ENCODE results near the gene MTERF4. TPM values are rescaled to one million over a fixed set of nuclear protein-coding genes. Genes with fewer than 3 reads are reported as not detected.
A peak's percentile ranks its signal among the peaks of the same experiment; 100 is the strongest.

The MTERF4 gene
- total and polyA plus RNA-seq, 4 donors = 24.4 to 38.4 (median 31.4) TPM

DNA sequence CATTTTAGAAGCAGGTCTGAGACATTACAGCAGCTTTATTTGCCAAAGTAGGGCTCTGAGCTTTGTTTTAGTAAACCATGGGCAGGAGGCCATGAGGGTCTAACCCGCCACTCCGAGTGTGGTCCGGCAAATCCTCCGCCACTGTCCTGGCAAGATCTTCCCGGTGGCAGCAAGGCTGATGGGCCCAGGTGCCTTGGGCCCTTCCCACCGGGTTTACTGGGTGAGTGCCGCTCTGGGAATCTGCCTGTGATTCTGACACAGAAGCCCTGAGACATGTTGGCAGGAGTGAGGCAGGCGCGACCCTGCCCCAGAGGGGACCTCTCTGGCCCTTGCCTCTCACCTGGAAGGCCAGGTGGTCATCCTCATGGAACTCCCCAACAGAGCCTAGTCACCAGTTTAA is 29.9 kb downstream of the MTERF4 start:
- H3K27ac ChIP-seq (ENCODE audit: low read depth in 1 of 2, low read length in 2 of 2) = no peak overlapping the region
- H3K9me3 ChIP-seq (ENCODE audit: control insufficient read depth, low read length) = no peaks in the 10 kb centered on the region
- H3K27me3 ChIP-seq (ENCODE audit: control insufficient read depth in 1 of 2, insufficient read depth in 2 of 2, low read length in 1 of 2) = no peaks in the 10 kb centered on the region
- 82 to 86% methylated on average over 9 of the region's 9 CpGs for WGBS, 2 donors
- H3K4me1 ChIP-seq (ENCODE audit: control insufficient read depth in 1 of 2, insufficient read depth in 2 of 2, low read length in 2 of 2) = no peaks in the 10 kb centered on the region
- H3K36me3 ChIP-seq (ENCODE audit: control insufficient read depth in 1 of 2, insufficient read depth in 2 of 2, low read length in 1 of 2) = peaks cover 3 to 8% of the 10 kb centered on the region in 2 donors
- H3K4me3 ChIP-seq (ENCODE audit: low read length in 2 of 2) = no peak overlapping the region
- DNase-seq (no peak), ATAC-seq (ENCODE audit: low FRiP score) (no peak)
- intact Hi-C loops (cut with DNase I) = no loop called here

DNA sequence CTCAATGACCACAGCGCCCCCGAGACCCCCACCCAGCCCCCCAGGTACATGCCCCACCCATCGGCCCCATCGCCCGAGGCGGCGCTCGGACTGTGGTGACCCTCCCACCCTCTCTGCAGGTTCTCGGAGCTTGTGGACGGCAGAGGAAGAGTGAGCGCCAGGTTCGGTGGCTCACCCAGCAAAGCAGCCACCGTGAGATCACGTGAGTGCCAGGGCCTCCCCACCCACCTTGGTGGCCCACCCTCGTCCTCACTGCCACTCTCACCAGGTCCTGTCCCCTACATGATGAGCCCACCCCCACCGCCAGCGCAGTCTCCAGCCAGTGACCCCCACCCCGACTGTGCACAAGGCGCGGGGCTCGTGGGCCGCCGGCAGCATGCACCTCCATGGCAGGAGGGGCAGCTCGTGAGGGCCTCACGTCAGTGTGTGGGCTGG is 30.4 kb downstream of the MTERF4 start:
- ATAC-seq (ENCODE audit: low FRiP score) (no peak), DNase-seq (no peak)
- intact Hi-C loops (cut with DNase I) = no loop called here
- WGBS, 2 donors = 83 to 89% methylated on average over 20 to 25 of the region's 25 CpGs
- Histone ChIP-seq H3K4me1 (ENCODE audit: control insufficient read depth in 1 of 2, insufficient read depth in 2 of 2, low read length in 2 of 2) (no peaks in the 10 kb centered on the region), H3K36me3 (ENCODE audit: control insufficient read depth in 1 of 2, insufficient read depth in 2 of 2, low read length in 1 of 2) (peaks cover 3 to 8% of the 10 kb centered on the region in 2 donors), H3K9me3 (ENCODE audit: control insufficient read depth, low read length) (no peaks in the 10 kb centered on the region), H3K27ac (ENCODE audit: low read depth in 1 of 2, low read length in 2 of 2) (no peak overlapping the region), H3K27me3 (ENCODE audit: control insufficient read depth in 1 of 2, insufficient read depth in 2 of 2, low read length in 1 of 2) (no peaks in the 10 kb centered on the region), H3K4me3 (ENCODE audit: low read length in 2 of 2) (no peak overlapping the region)

DNA sequence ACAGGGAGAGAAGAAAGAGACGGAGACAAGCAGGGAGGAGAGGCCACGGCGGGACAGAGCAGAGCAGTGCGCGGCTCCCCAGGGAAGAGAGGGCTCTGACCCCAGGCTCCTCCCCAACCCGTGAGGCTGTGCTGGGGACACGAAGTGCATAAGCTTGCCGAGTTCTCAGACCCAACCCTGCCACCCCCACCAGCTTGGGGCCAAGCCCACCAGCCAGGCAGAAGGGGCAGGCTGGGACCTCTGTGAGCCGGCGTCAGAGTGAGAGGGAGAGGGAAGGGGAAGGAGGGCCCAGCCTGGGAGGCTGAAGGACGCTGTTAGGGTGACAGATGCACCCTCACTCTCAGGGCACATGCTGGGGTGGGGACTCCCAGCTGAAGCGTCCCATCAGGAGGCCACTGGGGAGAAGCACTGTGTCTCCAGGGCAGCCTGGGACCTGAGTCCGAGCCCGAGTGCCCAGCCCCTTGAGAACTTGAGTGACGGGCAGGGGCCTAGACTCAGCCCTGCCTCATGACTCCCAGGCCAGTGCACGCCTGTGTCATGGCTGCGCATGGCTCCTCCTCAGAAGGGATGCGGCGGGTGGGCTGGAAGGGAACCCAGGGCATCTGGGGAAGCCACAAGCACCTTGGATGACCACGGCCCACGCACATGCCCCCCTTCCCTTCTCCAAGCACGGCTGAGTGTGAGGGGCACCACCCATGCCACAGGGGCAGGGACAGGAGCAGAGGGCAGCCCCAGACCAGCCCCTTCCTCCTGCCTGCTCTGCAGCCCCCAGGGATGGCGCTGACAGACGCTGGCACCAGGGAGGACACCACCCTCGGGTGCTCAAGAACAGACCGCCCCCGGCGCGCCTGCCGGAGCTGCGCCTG is 31.0 kb downstream of the MTERF4 start:
- no peak for DNase-seq

DNA sequence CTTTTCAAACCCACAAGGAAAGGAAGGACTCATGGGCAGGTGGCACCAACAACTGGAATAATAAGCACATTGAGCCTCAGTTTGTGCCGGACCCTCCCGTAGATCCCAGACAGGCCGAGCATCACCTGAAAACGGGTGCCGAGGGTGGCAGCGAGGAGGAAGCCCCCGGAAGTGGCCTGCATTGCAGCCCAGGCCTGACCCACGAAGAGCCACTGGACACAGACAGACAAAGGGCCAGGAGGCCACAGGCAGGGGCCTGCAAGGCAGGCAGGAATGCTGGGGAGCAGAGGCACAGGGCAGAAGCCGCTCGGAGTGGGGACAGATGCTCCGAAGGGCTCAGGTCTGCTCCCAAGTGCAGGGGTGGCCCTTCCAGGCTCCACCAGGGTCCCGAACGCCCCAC is 31.7 kb downstream of the MTERF4 start:
- H3K27ac ChIP-seq (ENCODE audit: low read depth in 1 of 2, low read length in 2 of 2) = no peak overlapping the region
- intact Hi-C loops (cut with DNase I) = no loop called here
- whole genome bisulfite sequencing, 2 donors = 90 to 93% methylated on average over 13 of the region's 13 CpGs
- H3K27me3 ChIP-seq (ENCODE audit: control insufficient read depth in 1 of 2, insufficient read depth in 2 of 2, low read length in 1 of 2) = no peaks in the 10 kb centered on the region
- no peak for ATAC-seq (ENCODE audit: low FRiP score)
- no peaks in the 10 kb centered on the region for H3K4me1 ChIP-seq (ENCODE audit: control insufficient read depth in 1 of 2, insufficient read depth in 2 of 2, low read length in 2 of 2)
- no peak overlapping the region for H3K4me3 ChIP-seq (ENCODE audit: low read length in 2 of 2)
- no peaks in the 10 kb centered on the region for H3K9me3 ChIP-seq (ENCODE audit: control insufficient read depth, low read length)
- no peak for DNase-seq
- H3K36me3 ChIP-seq (ENCODE audit: control insufficient read depth in 1 of 2, insufficient read depth in 2 of 2, low read length in 1 of 2) = peaks cover 3 to 8% of the 10 kb centered on the region in 2 donors

More for the DNA sequence above, 31.0 kb downstream of the MTERF4 start:
- H3K4me3 ChIP-seq (ENCODE audit: low read length in 2 of 2) = no peak overlapping the region
- H3K36me3 ChIP-seq (ENCODE audit: control insufficient read depth in 1 of 2, insufficient read depth in 2 of 2, low read length in 1 of 2) = peaks cover 3 to 8% of the 10 kb centered on the region in 2 donors
- no peak for ATAC-seq (ENCODE audit: low FRiP score)
- WGBS, 2 donors = 82 to 87% methylated on average over 25 to 31 of the region's 31 CpGs
- H3K9me3 ChIP-seq (ENCODE audit: control insufficient read depth, low read length) = no peaks in the 10 kb centered on the region
- no peaks in the 10 kb centered on the region for H3K27me3 ChIP-seq (ENCODE audit: control insufficient read depth in 1 of 2, insufficient read depth in 2 of 2, low read length in 1 of 2)
- H3K4me1 ChIP-seq (ENCODE audit: control insufficient read depth in 1 of 2, insufficient read depth in 2 of 2, low read length in 2 of 2) = no peaks in the 10 kb centered on the region
- intact Hi-C loops (cut with DNase I) = no loop called here
- H3K27ac ChIP-seq (ENCODE audit: low read depth in 1 of 2, low read length in 2 of 2) = no peak overlapping the region

GRCh38 chr2:241069821-241070281 is 32.2 kb downstream of the MTERF4 start:
- intact Hi-C loops (cut with DNase I) = no loop called here
- Histone ChIP-seq H3K27ac (ENCODE audit: low read depth in 1 of 2, low read length in 2 of 2) (no peak overlapping the region), H3K36me3 (ENCODE audit: control insufficient read depth in 1 of 2, insufficient read depth in 2 of 2, low read length in 1 of 2) (peaks cover 3 to 4% of the 10 kb centered on the region in 2 donors), H3K4me1 (ENCODE audit: control insufficient read depth in 1 of 2, insufficient read depth in 2 of 2, low read length in 2 of 2) (no peaks in the 10 kb centered on the region), H3K27me3 (ENCODE audit: control insufficient read depth in 1 of 2, insufficient read depth in 2 of 2, low read length in 1 of 2) (no peaks in the 10 kb centered on the region), H3K9me3 (ENCODE audit: control insufficient read depth, low read length) (no peaks in the 10 kb centered on the region), H3K4me3 (ENCODE audit: low read length in 2 of 2) (no peak overlapping the region)
- no peak for ATAC-seq (ENCODE audit: low FRiP score)
- DNase-seq = no peak
- WGBS, 2 donors = 71 to 72% methylated on average over 23 to 26 of the region's 26 CpGs

GRCh38 chr2:241068942-241069810 is 32.9 kb downstream of the MTERF4 start:
- no peaks in the 10 kb centered on the region for H3K4me1 ChIP-seq (ENCODE audit: control insufficient read depth in 1 of 2, insufficient read depth in 2 of 2, low read length in 2 of 2)
- H3K27ac ChIP-seq (ENCODE audit: low read depth in 1 of 2, low read length in 2 of 2) = no peak overlapping the region
- 91 to 93% methylated on average over 28 of the region's 28 CpGs for WGBS, 2 donors
- ATAC-seq (ENCODE audit: low FRiP score) = no peak
- intact Hi-C loops (cut with DNase I) = no loop called here
- H3K36me3 ChIP-seq (ENCODE audit: control insufficient read depth in 1 of 2, insufficient read depth in 2 of 2, low read length in 1 of 2) = peaks cover 3 to 4% of the 10 kb centered on the region in 2 donors
- H3K4me3 ChIP-seq (ENCODE audit: low read length in 2 of 2) = no peak overlapping the region
- DNase-seq = no peak
- no peaks in the 10 kb centered on the region for H3K9me3 ChIP-seq (ENCODE audit: control insufficient read depth, low read length)
- no peaks in the 10 kb centered on the region for H3K27me3 ChIP-seq (ENCODE audit: control insufficient read depth in 1 of 2, insufficient read depth in 2 of 2, low read length in 1 of 2)

GRCh38 chr2:241068136-241068941 is 33.7 kb downstream of the MTERF4 start:
- 87 to 89% methylated on average over 25 of the region's 25 CpGs for WGBS, 2 donors
- Histone ChIP-seq H3K9me3 (ENCODE audit: control insufficient read depth, low read length) (no peaks in the 10 kb centered on the region), H3K27ac (ENCODE audit: low read depth in 1 of 2, low read length in 2 of 2) (no peak overlapping the region), H3K4me1 (ENCODE audit: control insufficient read depth in 1 of 2, insufficient read depth in 2 of 2, low read length in 2 of 2) (no peaks in the 10 kb centered on the region), H3K36me3 (ENCODE audit: control insufficient read depth in 1 of 2, insufficient read depth in 2 of 2, low read length in 1 of 2) (peaks cover 2 to 4% of the 10 kb centered on the region in 2 donors), H3K4me3 (ENCODE audit: low read length in 2 of 2) (no peak overlapping the region), H3K27me3 (ENCODE audit: control insufficient read depth in 1 of 2, insufficient read depth in 2 of 2, low read length in 1 of 2) (no peaks in the 10 kb centered on the region)
- ATAC-seq (ENCODE audit: low FRiP score) (no peak), DNase-seq (no peak)
- intact Hi-C loops (cut with DNase I) = no loop called here

DNA sequence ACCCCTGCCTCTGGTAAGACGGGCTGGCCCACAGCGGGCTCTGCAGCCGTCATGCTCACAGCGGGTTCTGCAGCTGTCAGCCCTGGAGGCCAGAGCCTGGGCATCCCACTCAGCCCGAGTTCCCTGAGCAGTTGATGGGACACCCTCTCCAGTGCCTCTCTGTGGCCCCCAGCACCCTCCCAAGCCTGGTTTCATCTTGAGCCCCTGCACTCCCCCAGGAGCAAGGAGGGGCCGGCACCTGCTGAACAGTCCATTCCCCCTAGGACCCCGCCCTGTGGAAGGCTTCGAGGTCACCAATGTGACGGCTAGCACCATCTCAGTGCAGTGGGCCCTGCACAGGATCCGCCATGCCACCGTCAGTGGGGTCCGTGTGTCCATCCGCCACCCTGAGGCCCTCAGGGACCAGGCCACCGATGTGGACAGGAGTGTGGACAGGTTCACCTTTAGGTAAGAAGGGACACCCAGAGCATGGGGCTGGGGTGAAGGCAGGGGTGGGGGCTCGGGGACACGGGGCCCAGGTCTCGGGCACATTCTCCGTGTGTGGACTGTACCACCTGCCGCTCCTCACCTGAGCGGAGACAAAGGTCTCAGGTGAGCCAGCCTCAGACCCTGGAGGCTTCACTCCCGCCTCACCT is 34.5 kb downstream of the MTERF4 start:
- H3K9me3 ChIP-seq (ENCODE audit: control insufficient read depth, low read length) = no peaks in the 10 kb centered on the region
- DNase-seq (peak in 1 of 2 donors; percentile 76), ATAC-seq (ENCODE audit: low FRiP score) (no peak)
- no peaks in the 10 kb centered on the region for H3K4me1 ChIP-seq (ENCODE audit: control insufficient read depth in 1 of 2, insufficient read depth in 2 of 2, low read length in 2 of 2)
- H3K36me3 ChIP-seq (ENCODE audit: control insufficient read depth in 1 of 2, insufficient read depth in 2 of 2, low read length in 1 of 2) = peaks cover 0 to 4% of the 10 kb centered on the region in 2 donors
- no peak overlapping the region for H3K27ac ChIP-seq (ENCODE audit: low read depth in 1 of 2, low read length in 2 of 2)
- no peak overlapping the region for H3K4me3 ChIP-seq (ENCODE audit: low read length in 2 of 2)
- intact Hi-C loops (cut with DNase I) = no loop called here
- WGBS, 2 donors = 93 to 95% methylated on average over 21 of the region's 21 CpGs
- H3K27me3 ChIP-seq (ENCODE audit: control insufficient read depth in 1 of 2, insufficient read depth in 2 of 2, low read length in 1 of 2) = no peaks in the 10 kb centered on the region
